IMR-90 (cell line): Measurements from ENCODE around the gene CD96. TPM values are rescaled to one million over a fixed set of nuclear protein-coding genes. Genes with fewer than 3 reads are reported as not detected.

Experiments
- ATAC-seq: fragments of 200-7000 bp; cut with Tn5 transposase; 2 replicates; pipeline ENCODE4 v1.9.1; 2020; ENCODE audit warnings: low read depth, mild to moderate bottlenecking, moderate library complexity
- BruUV-seq: library from RNA; stranded (reverse); fragments of 400-500 nt; replicated peaks from 2 replicates; lab custom pipeline; 2021; lab: Mats Ljungman, UMichigan
- CTCF ChIA-PET: fragments of 300-600 bp; formaldehyde crosslinking; extraction: SDS; loops from one replicate; lab custom pipeline; 2021; ENCODE audit warnings: antibody characterized with exemption; lab: Yijun Ruan, JAX
- POLR2A ChIA-PET: fragments of 300-600 bp; sonication (Branson Sonifier 250); formaldehyde crosslinking; loops from one replicate; lab custom pipeline; 2022; ENCODE audit warnings: antibody characterized with exemption; ENCODE audit not compliant: unreplicated experiment; lab: Charles Lee
- DNase-seq: peaks from one replicate; pipeline ENCODE4 v3.0.0; 2013
- H2AFZ ChIP-seq: replicated peaks from 2 replicates; pipeline ENCODE3; 2013; ENCODE audit warnings: low read length, mild to moderate bottlenecking; ENCODE audit not compliant: poor library complexity
- H2AK5ac ChIP-seq: 2 replicates; pipeline ENCODE4 v1.6.1; 2013; ENCODE audit warnings: low read depth, low read length, inconsistent platforms
- H2AK9ac ChIP-seq: replicated peaks from 2 replicates; pipeline ENCODE3; 2013; ENCODE audit warnings: mild to moderate bottlenecking, low read depth, low read length, moderate library complexity; ENCODE audit not compliant: poor library complexity
- H2BK120ac ChIP-seq: 2 replicates; pipeline ENCODE4 v1.6.1; 2013; ENCODE audit warnings: low read depth, low read length, inconsistent platforms
- H2BK15ac ChIP-seq: 3 replicates; pipeline ENCODE4 v1.6.1; 2013; ENCODE audit warnings: low read depth, low read length, inconsistent platforms
- H2BK20ac ChIP-seq: 2 replicates; pipeline ENCODE4 v1.6.1; 2013; ENCODE audit warnings: low read depth, mild to moderate bottlenecking, inconsistent platforms, low read length, moderate library complexity
- H2BK5ac ChIP-seq: 2 replicates; pipeline ENCODE4 v1.6.1; 2013; ENCODE audit warnings: mild to moderate bottlenecking, low read depth, low read length, inconsistent platforms; ENCODE audit not compliant: poor library complexity, severe bottlenecking
- H3K14ac ChIP-seq: replicated peaks from 2 replicates; pipeline ENCODE4 v1.6.1; 2013; ENCODE audit warnings: low read depth, low read length, inconsistent platforms
- H3K18ac ChIP-seq: 2 replicates; pipeline ENCODE4 v1.6.1; 2013; ENCODE audit warnings: low read depth, low read length, control low read depth
- H3K23ac ChIP-seq: 2 replicates; pipeline ENCODE4 v1.6.1; 2013; ENCODE audit warnings: low read depth, low read length, inconsistent platforms
- H3K27ac ChIP-seq: 2 replicates; pipeline ENCODE4 v1.5.1; 2013; ENCODE audit warnings: mild to moderate bottlenecking, control low read depth, low read length; ENCODE audit not compliant: insufficient read depth
- H3K27me3 ChIP-seq: 2 replicates; pipeline ENCODE4 v1.6.1; 2013; ENCODE audit warnings: low read length; ENCODE audit not compliant: control insufficient read depth, insufficient read depth
- H3K36me3 ChIP-seq: 2 replicates; pipeline ENCODE4 v1.6.1; 2013; ENCODE audit warnings: low read length, mixed read lengths; ENCODE audit not compliant: control insufficient read depth, insufficient read depth
- H3K4ac ChIP-seq: 2 replicates; pipeline ENCODE4 v1.6.1; 2013; ENCODE audit warnings: low read depth, low read length, inconsistent platforms
- H3K4me1 ChIP-seq: 2 replicates; pipeline ENCODE4 v1.6.1; 2013; ENCODE audit warnings: low read length, mixed read lengths; ENCODE audit not compliant: control insufficient read depth, insufficient read depth
- H3K4me2 ChIP-seq: 2 replicates; pipeline ENCODE4 v1.6.1; 2013; ENCODE audit warnings: low read depth, mild to moderate bottlenecking, control low read depth, low read length, moderate library complexity
- H3K4me3 ChIP-seq: 2 replicates; pipeline ENCODE4 v1.5.1; 2013; ENCODE audit warnings: low read depth, mild to moderate bottlenecking, control low read depth, low read length, moderate library complexity; ENCODE audit not compliant: insufficient read depth
- H3K56ac ChIP-seq: 2 replicates; pipeline ENCODE4 v1.6.1; 2013; ENCODE audit warnings: low read length, inconsistent platforms; ENCODE audit not compliant: insufficient read depth; ENCODE audit errors: extremely low read depth
- H3K79me1 ChIP-seq, 2 experiments: 2 replicates each; pipeline ENCODE4 v1.6.1; 2013; ENCODE audit warnings: low read length in 2 of 2, inconsistent platforms in 1 of 2, low read depth in 1 of 2
- H3K9ac ChIP-seq: 2 replicates; pipeline ENCODE4 v1.6.1; 2013; ENCODE audit warnings: low read depth, low read length, control low read depth
- H3K9me1 ChIP-seq: 2 replicates; pipeline ENCODE4 v1.6.1; 2013; ENCODE audit warnings: low read length, inconsistent platforms; ENCODE audit not compliant: insufficient read depth
- H3K9me3 ChIP-seq: 2 replicates; pipeline ENCODE4 v1.6.1; 2013; ENCODE audit warnings: low read length; ENCODE audit not compliant: control insufficient read depth, insufficient read depth
- H4K20me1 ChIP-seq: 2 replicates; pipeline ENCODE4 v1.6.1; 2013; ENCODE audit warnings: low read length, inconsistent platforms; ENCODE audit not compliant: insufficient read depth
- H4K5ac ChIP-seq: 2 replicates; pipeline ENCODE4 v1.6.1; 2013; ENCODE audit warnings: mild to moderate bottlenecking, low read depth, low read length, control low read depth
- H4K8ac ChIP-seq, 2 experiments: 2 replicates each; pipeline ENCODE4 v1.6.1; 2013; ENCODE audit warnings: low read depth in 2 of 2, low read length in 2 of 2, control low read depth in 1 of 2, inconsistent platforms in 1 of 2
- H4K91ac ChIP-seq: 2 replicates; pipeline ENCODE4 v1.6.1; 2013; ENCODE audit warnings: low read depth, low read length, inconsistent platforms; ENCODE audit not compliant: insufficient read depth
- BHLHE40 ChIP-seq: fragments of 150-350 bp; IDR thresholded peaks from 2 replicates; pipeline ENCODE4 v1.6.1; 2016; ENCODE audit warnings: mild to moderate bottlenecking, low read depth, low read length
- CTCF ChIP-seq: conservative IDR thresholded peaks from 2 replicates; pipeline ENCODE4 v1.5.1; 2012; ENCODE audit warnings: mild to moderate bottlenecking, low read depth, low read length, improper control_type of control experiment
- ELK1 ChIP-seq: fragments of 150-350 bp; IDR thresholded peaks from 2 replicates; pipeline ENCODE4 v1.6.1; 2016; ENCODE audit warnings: low read depth, mild to moderate bottlenecking, low read length, moderate library complexity, borderline replicate concordance
- MAFK ChIP-seq: IDR thresholded peaks from 2 replicates; pipeline ENCODE4 v1.6.1; 2012; ENCODE audit warnings: low read depth, low read length, improper control_type of control experiment
- MAZ ChIP-seq: IDR thresholded peaks from 2 replicates; pipeline ENCODE4 v1.6.1; 2012; ENCODE audit warnings: low read depth, mild to moderate bottlenecking, low read length, improper control_type of control experiment, moderate library complexity, borderline replicate concordance
- MXI1 ChIP-seq: IDR thresholded peaks from 2 replicates; pipeline ENCODE4 v1.6.1; 2012; ENCODE audit warnings: low read depth, mild to moderate bottlenecking, low read length, moderate library complexity, borderline replicate concordance
- POLR2A ChIP-seq: IDR thresholded peaks from 2 replicates; pipeline ENCODE4 v1.6.1; 2012; ENCODE audit warnings: mild to moderate bottlenecking, low read depth, low read length
- RAD21 ChIP-seq: IDR thresholded peaks from 2 replicates; pipeline ENCODE4 v1.6.1; 2012; ENCODE audit warnings: low read length, improper control_type of control experiment
- RCOR1 ChIP-seq: IDR thresholded peaks from 2 replicates; pipeline ENCODE4 v1.6.1; 2012; ENCODE audit warnings: mild to moderate bottlenecking, low read length, improper control_type of control experiment; ENCODE audit not compliant: insufficient replicate concordance
- RFX5 ChIP-seq: IDR thresholded peaks from 2 replicates; pipeline ENCODE4 v1.8.0; 2012; ENCODE audit warnings: low read depth, mild to moderate bottlenecking, low read length, moderate library complexity
- SMC3 ChIP-seq: fragments of 150-350 bp; IDR thresholded peaks from 2 replicates; pipeline ENCODE4 v1.6.1; 2016; ENCODE audit warnings: low read depth, mild to moderate bottlenecking, antibody characterized with exemption, low read length, moderate library complexity
- USF2 ChIP-seq: fragments of 150-350 bp; IDR thresholded peaks from 2 replicates; pipeline ENCODE4 v1.6.1; 2017; ENCODE audit warnings: mild to moderate bottlenecking, antibody characterized with exemption, low read length, low read depth
- whole genome bisulfite sequencing, 2 experiments: methylation state at CpG; one replicate each; pipeline versions ENCODE4 v1.1.5 to v1.1.7; 2013; ENCODE audit warnings: missing lambda C conversion rate in 2 of 2; ENCODE audit not compliant: insufficient read length in 1 of 2; ENCODE audit errors: extremely low coverage in 2 of 2; 5-methylcytosine and 5-hydroxymethylcytosine counted together
- dilution Hi-C: fragments of 300-500 bp; cut with HindIII; formaldehyde crosslinking; loops from one replicate; pipeline ENCODE4 v1.14.3; 2018; ENCODE audit warnings: low sequenced_read_pairs; ENCODE audit not compliant: unreplicated experiment
- in situ Hi-C: fragments of 300-500 bp; cut with MboI; formaldehyde crosslinking; loops from 3 replicates; pipeline ENCODE4 v1.14.3; 2019; ENCODE audit warnings: low sequenced_read_pairs, inconsistent platforms, mixed read lengths
- intact Hi-C: fragments of 100-400 bp; cut with micrococcal nuclease; formaldehyde crosslinking; loops from 2 replicates; pipeline ENCODE4 v1.10.0; 2022
- polyA plus RNA-seq, 3 experiments: library from polyadenylated mRNA; depleted of rRNA; stranded (reverse); fragments of >200 nt; gene quantifications; 2 replicates each; pipeline ENCODE4 v1.2.3, GENCODE V29; 2012; ENCODE audit warnings: low replicate concordance in 1 of 3
- total RNA-seq: library from RNA; depleted of rRNA; stranded (reverse); fragments of >200 nt; gene quantifications from 2 replicates; pipeline ENCODE4 v1.2.3, GENCODE V29; 2012

CD96 gene
- total and polyA plus RNA-seq, 2 of the 4 experiments (the other 2 are of a cell fraction) = 0.05 to 0.18 TPM

GRCh38 chr3:111605493-111605892 is 63.5 kb downstream of the CD96 start:
- intact Hi-C loops = no loop called here
- Histone ChIP-seq H3K9ac (no peak overlapping the region), H3K27ac (no peak overlapping the region), H3K4me1 (peaks cover 8% of the 10 kb centered on the region), H3K9me3 (no peaks in the 10 kb centered on the region), H3K27me3 (no peaks in the 10 kb centered on the region), H3K23ac (no peak overlapping the region), H2AK5ac (no peak overlapping the region), H2AFZ (no peak overlapping the region), H3K4ac (no peak overlapping the region), H2BK120ac (peak overlapping the region; percentile 47; the same call in 1 of the 2 replicates), H3K9me1 (no peaks in the 10 kb centered on the region; the same call in 1 of the 2 replicates), H4K91ac (no peak overlapping the region), H3K4me2 (no peak overlapping the region), H2AK9ac (no peak overlapping the region), H4K5ac (no peak overlapping the region), H3K4me3 (no peak overlapping the region), H3K18ac (no peak overlapping the region), H2BK20ac (peak overlapping the region; percentile 13), H4K8ac (no peak overlapping the region), H2BK15ac (no peak overlapping the region), H3K56ac (no peak overlapping the region), H3K14ac (no peak overlapping the region), H3K79me1 (no peaks in the 10 kb centered on the region), H3K36me3 (no peaks in the 10 kb centered on the region), H4K20me1 (no peaks in the 10 kb centered on the region), H2BK5ac (no peak overlapping the region)
- no peak for TF ChIP-seq ELK1
- no peak for TF ChIP-seq RCOR1
- TF ChIP-seq BHLHE40 = no peak
- no peak for TF ChIP-seq USF2
- TF ChIP-seq RAD21 = no peak
- TF ChIP-seq CTCF = no peak
- TF ChIP-seq SMC3 = no peak
- TF ChIP-seq MXI1 = no peak
- TF ChIP-seq RFX5 = no peak
- TF ChIP-seq MAFK = no peak
- no peak for TF ChIP-seq MAZ
- TF ChIP-seq POLR2A = no peak
- dilution Hi-C loops = no loop called here
- POLR2A ChIA-PET = no interaction called here
- no TSS peak for BruUV-seq
- no peak for DNase-seq
- CTCF ChIA-PET = interaction anchor here (0.8 to 1.7 kb wide), 4 partner anchors 11 to 87 kb away, joined by 3 to 5 read pairs (median 4); no protein-coding TSS in a partner anchor
- ATAC-seq = no peak
- no CpG with 5 or more reads among the region's 2 CpGs for WGBS, 2 experiments
- in situ Hi-C loops = no loop called here
